ENCODE results near the gene MBP. TPM values are rescaled to one million over a fixed set of nuclear protein-coding genes. Genes with fewer than 3 reads are reported as not detected.

The MBP gene
- total RNA-seq, 1 donor from 2014 or later: 90.6 TPM

DNA sequence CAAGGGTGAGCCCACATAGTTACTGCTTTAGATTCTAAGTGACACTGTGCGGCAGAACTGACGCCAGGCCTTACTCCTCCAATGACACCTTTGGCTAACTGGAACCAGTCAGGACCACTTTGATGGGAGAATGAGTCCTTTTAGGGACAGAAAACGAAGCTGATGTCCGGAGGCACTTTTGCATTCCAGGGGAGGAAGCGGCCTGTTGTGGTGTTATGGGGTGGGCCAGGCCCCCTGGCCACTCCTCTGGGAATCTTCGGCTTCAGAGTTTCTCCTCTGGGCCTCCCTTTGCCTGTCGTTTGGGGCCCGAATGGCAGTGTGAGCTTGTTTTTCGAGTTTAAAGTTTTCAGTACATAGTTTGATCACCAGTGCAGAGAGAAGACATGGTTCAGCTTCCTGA lies 65.9 kb downstream of the MBP start:
- ATAC-seq: no peak

DNA sequence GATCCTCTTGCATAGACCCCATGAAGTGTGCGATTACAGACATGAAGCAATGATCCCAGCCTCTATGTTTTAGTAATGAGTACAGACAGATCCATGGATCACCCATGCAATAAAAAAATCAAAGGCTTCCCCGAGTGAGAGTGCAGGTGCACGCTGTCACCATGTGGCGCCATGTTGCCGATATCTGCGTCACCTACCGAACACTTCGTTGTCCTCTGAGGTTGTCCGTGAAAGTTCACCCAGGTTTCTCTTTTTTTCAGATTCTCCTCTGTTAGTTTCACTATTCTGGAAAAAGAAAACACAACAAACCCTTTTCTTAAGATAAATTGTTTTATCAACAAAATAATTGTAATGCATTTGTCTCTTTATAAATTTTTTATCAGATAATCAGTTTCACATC lies 66.5 kb downstream of the MBP start:
- H3K27ac ChIP-seq: peak overlapping the region; percentile 81
- H3K9me3 ChIP-seq: no peaks in the 10 kb centered on the region
- no peak for DNase-seq
- TF ChIP-seq, protein P1, sequence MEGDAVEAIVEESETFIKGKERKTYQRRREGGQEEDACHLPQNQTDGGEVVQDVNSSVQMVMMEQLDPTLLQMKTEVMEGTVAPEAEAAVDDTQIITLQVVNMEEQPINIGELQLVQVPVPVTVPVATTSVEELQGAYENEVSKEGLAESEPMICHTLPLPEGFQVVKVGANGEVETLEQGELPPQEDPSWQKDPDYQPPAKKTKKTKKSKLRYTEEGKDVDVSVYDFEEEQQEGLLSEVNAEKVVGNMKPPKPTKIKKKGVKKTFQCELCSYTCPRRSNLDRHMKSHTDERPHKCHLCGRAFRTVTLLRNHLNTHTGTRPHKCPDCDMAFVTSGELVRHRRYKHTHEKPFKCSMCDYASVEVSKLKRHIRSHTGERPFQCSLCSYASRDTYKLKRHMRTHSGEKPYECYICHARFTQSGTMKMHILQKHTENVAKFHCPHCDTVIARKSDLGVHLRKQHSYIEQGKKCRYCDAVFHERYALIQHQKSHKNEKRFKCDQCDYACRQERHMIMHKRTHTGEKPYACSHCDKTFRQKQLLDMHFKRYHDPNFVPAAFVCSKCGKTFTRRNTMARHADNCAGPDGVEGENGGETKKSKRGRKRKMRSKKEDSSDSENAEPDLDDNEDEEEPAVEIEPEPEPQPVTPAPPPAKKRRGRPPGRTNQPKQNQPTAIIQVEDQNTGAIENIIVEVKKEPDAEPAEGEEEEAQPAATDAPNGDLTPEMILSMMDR (IDR thresholded peaks at IDR 0.05): no peak
- peaks cover 10% of the 10 kb centered on the region for H3K36me3 ChIP-seq
- no peaks in the 10 kb centered on the region for H3K27me3 ChIP-seq (ENCODE audit: low read depth)
- no peak for ATAC-seq
- peaks cover 91% of the 10 kb centered on the region for H3K4me1 ChIP-seq
- H3K4me3 ChIP-seq: no peak overlapping the region
- intact Hi-C loops (cut with DNase I): no loop called here

More for the DNA sequence above, 65.9 kb downstream of the MBP start:
- Histone ChIP-seq H3K27ac (peak overlapping the region; percentile 81), H3K36me3 (peaks cover 10% of the 10 kb centered on the region), H3K4me1 (peaks cover 91% of the 10 kb centered on the region), H3K4me3 (no peak overlapping the region), H3K27me3 (ENCODE audit: low read depth) (no peaks in the 10 kb centered on the region), H3K9me3 (no peaks in the 10 kb centered on the region)
- TF ChIP-seq, protein P1 (IDR thresholded peaks at IDR 0.05): no peak
- DNase-seq: no peak
- intact Hi-C loops (cut with DNase I): no loop called here

- H3K27ac ChIP-seq: peak overlapping the region; percentile 81
- DNase-seq (peak; percentile 86), ATAC-seq (peak; percentile 27 to 52)
- no peak overlapping the region for H3K4me3 ChIP-seq
- intact Hi-C loops (cut with DNase I): no loop called here
- TF ChIP-seq, protein P1 (IDR thresholded peaks at IDR 0.05): no peak
- no peaks in the 10 kb centered on the region for H3K9me3 ChIP-seq
- no peaks in the 10 kb centered on the region for H3K27me3 ChIP-seq (ENCODE audit: low read depth)
- H3K36me3 ChIP-seq: peaks cover 10% of the 10 kb centered on the region
- peaks cover 91% of the 10 kb centered on the region for H3K4me1 ChIP-seq
These were observed 67.2 kb downstream of the MBP start for GRCh38 chr18:77065221-77065981.

- DNase-seq (peak; percentile 70), ATAC-seq (no peak)
- TF ChIP-seq, protein P1 (IDR thresholded peaks at IDR 0.05): no peak
- no peaks in the 10 kb centered on the region for H3K27me3 ChIP-seq (ENCODE audit: low read depth)
- H3K27ac ChIP-seq: peak overlapping the region; percentile 81
- H3K4me1 ChIP-seq: peaks cover 88% of the 10 kb centered on the region
- H3K4me3 ChIP-seq: no peak overlapping the region
- no peaks in the 10 kb centered on the region for H3K9me3 ChIP-seq
- intact Hi-C loops (cut with DNase I): no loop called here
- peaks cover 10% of the 10 kb centered on the region for H3K36me3 ChIP-seq
These were observed 69.3 kb downstream of the MBP start for GRCh38 chr18:77063260-77063659.

DNA sequence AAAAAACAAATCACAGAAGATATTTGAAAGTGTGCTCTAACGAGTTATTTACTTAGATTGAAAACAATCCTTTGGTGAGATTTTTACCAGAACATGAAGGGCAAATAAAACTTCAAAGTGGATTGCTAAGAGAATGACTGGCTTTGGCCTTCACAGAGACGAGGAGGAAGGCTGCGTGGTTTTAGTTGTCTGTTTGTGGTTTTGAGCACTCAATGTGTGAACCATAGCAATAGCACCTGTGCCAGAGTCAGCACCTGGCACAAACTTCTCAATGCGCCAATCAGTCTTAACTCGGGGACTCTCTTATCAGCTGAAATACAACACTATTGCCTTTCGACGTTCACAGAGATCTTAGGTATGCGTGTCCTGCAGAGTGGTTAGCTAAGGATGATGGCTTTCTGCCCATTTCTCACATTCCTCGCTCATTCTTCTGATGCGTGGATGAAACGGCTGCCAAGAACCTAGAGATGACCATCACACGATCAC lies 70.0 kb downstream of the MBP start:
- no peaks in the 10 kb centered on the region for H3K9me3 ChIP-seq

More for the DNA sequence above, 70.0 kb downstream of the MBP start:
- H3K27ac ChIP-seq: peak overlapping the region; percentile 81
- H3K4me3 ChIP-seq: no peak overlapping the region
- intact Hi-C loops (cut with DNase I): no loop called here
- peaks cover 85% of the 10 kb centered on the region for H3K4me1 ChIP-seq
- TF ChIP-seq, protein P1 (IDR thresholded peaks at IDR 0.05): no peak
- ATAC-seq (peak; percentile 69 to 70), DNase-seq (no peak)
- H3K36me3 ChIP-seq: peaks cover 10% of the 10 kb centered on the region
- no peaks in the 10 kb centered on the region for H3K27me3 ChIP-seq (ENCODE audit: low read depth)

Measured in lower lobe of right lung (tissue), 2 donors.